Neural progenitor cell (in vitro differentiated cells): ENCODE data around the gene NKD1. TPM values are rescaled to one million over a fixed set of nuclear protein-coding genes. Genes with fewer than 3 reads are reported as not detected.

ENCODE experiments used
- DNase-seq: peaks from one replicate; pipeline ENCODE4 v3.0.0-alpha.2; 2016; ENCODE audit warnings: low spot score
- H2AFZ ChIP-seq: fragments of 200-600 bp; sonication (generic); replicated peaks from 2 replicates; pipeline ENCODE4 v1.6.1; 2016; ENCODE audit warnings: antibody characterized with exemption
- H3F3A ChIP-seq: fragments of 200-600 bp; sonication (generic); 2 replicates; pipeline ENCODE4 v1.6.1; 2016; ENCODE audit warnings: antibody characterized with exemption, low read depth
- H3K27ac ChIP-seq: fragments of 200-600 bp; sonication (generic); 2 replicates; pipeline ENCODE4 v1.5.1; 2016; ENCODE audit warnings: mild to moderate bottlenecking
- H3K27me3 ChIP-seq: fragments of 200-600 bp; sonication (generic); 2 replicates; pipeline ENCODE4 v1.6.1; 2016; ENCODE audit warnings: mild to moderate bottlenecking, moderate library complexity
- H3K36me3 ChIP-seq: fragments of 200-600 bp; sonication (generic); 2 replicates; pipeline ENCODE4 v1.5.1; 2016
- H3K4me1 ChIP-seq: fragments of 200-600 bp; sonication (generic); 2 replicates; pipeline ENCODE4 v1.6.1; 2016; ENCODE audit warnings: mixed run types
- H3K4me2 ChIP-seq: fragments of 200-600 bp; sonication (generic); 2 replicates; pipeline ENCODE4 v1.6.1; 2016
- H3K4me3 ChIP-seq: fragments of 200-600 bp; sonication (generic); 2 replicates; pipeline ENCODE4 v1.5.1; 2016
- H3K79me2 ChIP-seq: fragments of 200-600 bp; sonication (generic); 2 replicates; pipeline ENCODE4 v1.6.1; 2016; ENCODE audit warnings: low read depth
- H3K9ac ChIP-seq: fragments of 200-600 bp; sonication (generic); 2 replicates; pipeline ENCODE4 v1.6.1; 2016
- H3K9me3 ChIP-seq: fragments of 200-600 bp; sonication (generic); 2 replicates; pipeline ENCODE4 v1.5.1; 2016; ENCODE audit warnings: low read depth
- H4K20me1 ChIP-seq: fragments of 200-600 bp; sonication (generic); 2 replicates; pipeline ENCODE4 v1.6.1; 2016; ENCODE audit warnings: low read depth
- H3K27ac Mint-ChIP-seq: 3 replicates; pipeline ENCODE4 v1.8.0; 2021; ENCODE audit warnings: mixed read lengths
- H3K27me3 Mint-ChIP-seq: 2 replicates; pipeline ENCODE4 v1.8.0; 2022; ENCODE audit warnings: low read depth, mild to moderate bottlenecking, inconsistent platforms, moderate library complexity, mixed read lengths; ENCODE audit not compliant: insufficient read depth
- H3K36me3 Mint-ChIP-seq: 3 replicates; pipeline ENCODE4 v1.8.0; 2021; ENCODE audit warnings: mixed read lengths
- H3K4me1 Mint-ChIP-seq: 3 replicates; pipeline ENCODE4 v1.8.0; 2021; ENCODE audit warnings: mixed read lengths
- H3K4me3 Mint-ChIP-seq: 3 replicates; pipeline ENCODE4 v1.8.0; 2021; ENCODE audit warnings: mild to moderate bottlenecking, moderate library complexity, mixed read lengths
- H3K9me3 Mint-ChIP-seq: 3 replicates; pipeline ENCODE4 v1.8.0; 2020; ENCODE audit warnings: mixed read lengths
- CTCF ChIP-seq: fragments of 200-600 bp; sonication (generic); IDR thresholded peaks from 2 replicates; pipeline ENCODE4 v1.5.1; 2017; ENCODE audit warnings: antibody characterized with exemption, mild to moderate bottlenecking
- EZH2 ChIP-seq: fragments of 200-600 bp; sonication (generic); IDR thresholded peaks from 2 replicates; pipeline ENCODE4 v1.6.1; 2017; ENCODE audit warnings: antibody characterized with exemption, mild to moderate bottlenecking, moderate library complexity
- EZH2phosphoT487 ChIP-seq: fragments of 200-600 bp; sonication (generic); IDR thresholded peaks from 2 replicates; pipeline ENCODE4 v1.6.1; 2017; ENCODE audit warnings: antibody characterized with exemption
- total RNA-seq: library from RNA; depleted of rRNA; stranded (reverse); fragments of >200 nt; gene quantifications from 2 replicates; pipeline ENCODE4 v1.2.3, GENCODE V29; 2015; ENCODE audit warnings: low replicate concordance

Gene NKD1
- total RNA-seq, 1 donor from 2014 or later: 5.3 TPM

GRCh38 chr16:50525716-50526115 is 22.5 kb upstream of the NKD1 start:
- Histone ChIP-seq H3K4me3 (no peak overlapping the region), H2AFZ (no peak overlapping the region), H3K9me3 (no peaks in the 10 kb centered on the region), H3K4me2 (no peak overlapping the region), H3K27me3 (no peaks in the 10 kb centered on the region), H3F3A (no peaks in the 10 kb centered on the region), H3K4me1 (no peaks in the 10 kb centered on the region), H3K36me3 (no peaks in the 10 kb centered on the region), H4K20me1 (no peaks in the 10 kb centered on the region), H3K9ac (no peak overlapping the region), H3K79me2 (no peaks in the 10 kb centered on the region), H3K27ac (no peak overlapping the region)
- Mint-ChIP-seq H3K27me3 (peaks cover 17% of the 10 kb centered on the region), H3K4me3 (no peak overlapping the region), H3K27ac (no peak overlapping the region), H3K4me1 (peaks cover 14% of the 10 kb centered on the region), H3K9me3 (peaks cover 21% of the 10 kb centered on the region), H3K36me3 (no peaks in the 10 kb centered on the region)
- DNase-seq: no peak
- TF ChIP-seq CTCF (no peak), EZH2 (no peak), EZH2phosphoT487 (no peak)

- no peak for TF ChIP-seq EZH2phosphoT487
- no peak for TF ChIP-seq EZH2
- TF ChIP-seq CTCF: no peak
- Mint-ChIP-seq H3K4me3 (no peak overlapping the region), H3K9me3 (peaks cover 23% of the 10 kb centered on the region), H3K36me3 (no peaks in the 10 kb centered on the region), H3K27ac (no peak overlapping the region), H3K4me1 (peaks cover 11% of the 10 kb centered on the region), H3K27me3 (peaks cover 17% of the 10 kb centered on the region)
- H3F3A ChIP-seq: no peaks in the 10 kb centered on the region
- H3K9me3 ChIP-seq: no peaks in the 10 kb centered on the region
- H3K4me1 ChIP-seq: no peaks in the 10 kb centered on the region
- H3K4me3 ChIP-seq: no peak overlapping the region
- H3K36me3 ChIP-seq: no peaks in the 10 kb centered on the region
- no peaks in the 10 kb centered on the region for H3K79me2 ChIP-seq
- H3K9ac ChIP-seq: no peak overlapping the region
- no peak overlapping the region for H2AFZ ChIP-seq
- no peak for DNase-seq
- H4K20me1 ChIP-seq: no peaks in the 10 kb centered on the region
- no peaks in the 10 kb centered on the region for H3K27me3 ChIP-seq
- H3K4me2 ChIP-seq: no peak overlapping the region
- no peak overlapping the region for H3K27ac ChIP-seq
These were observed 21.9 kb upstream of the NKD1 start for GRCh38 chr16:50526249-50526648.

- Histone ChIP-seq H4K20me1 (no peaks in the 10 kb centered on the region), H2AFZ (no peak overlapping the region), H3K9me3 (no peaks in the 10 kb centered on the region), H3K27ac (no peak overlapping the region), H3K4me1 (no peaks in the 10 kb centered on the region), H3K9ac (no peak overlapping the region), H3K79me2 (no peaks in the 10 kb centered on the region), H3K36me3 (no peaks in the 10 kb centered on the region), H3K4me2 (no peak overlapping the region), H3F3A (no peaks in the 10 kb centered on the region), H3K27me3 (no peaks in the 10 kb centered on the region), H3K4me3 (no peak overlapping the region)
- DNase-seq: no peak
- H3K4me1 Mint-ChIP-seq: peaks cover 7% of the 10 kb centered on the region
- H3K27ac Mint-ChIP-seq: no peak overlapping the region
- H3K27me3 Mint-ChIP-seq: peaks cover 17% of the 10 kb centered on the region
- no peak overlapping the region for H3K4me3 Mint-ChIP-seq
- no peaks in the 10 kb centered on the region for H3K36me3 Mint-ChIP-seq
- peaks cover 23% of the 10 kb centered on the region for H3K9me3 Mint-ChIP-seq
- no peak for TF ChIP-seq CTCF
- no peak for TF ChIP-seq EZH2
These were observed 21.4 kb upstream of the NKD1 start for GRCh38 chr16:50526796-50527195.

- Histone ChIP-seq H3K4me3 (no peak overlapping the region), H2AFZ (no peak overlapping the region), H3K36me3 (no peaks in the 10 kb centered on the region), H3K79me2 (no peaks in the 10 kb centered on the region), H3K27ac (no peak overlapping the region), H3K4me1 (no peaks in the 10 kb centered on the region), H3K9me3 (no peaks in the 10 kb centered on the region), H3K4me2 (no peak overlapping the region), H3K9ac (no peak overlapping the region), H3F3A (no peaks in the 10 kb centered on the region), H4K20me1 (no peaks in the 10 kb centered on the region), H3K27me3 (no peaks in the 10 kb centered on the region)
- Mint-ChIP-seq H3K9me3 (peaks cover 23% of the 10 kb centered on the region), H3K36me3 (no peaks in the 10 kb centered on the region), H3K27me3 (peaks cover 21% of the 10 kb centered on the region), H3K4me3 (no peak overlapping the region), H3K27ac (no peak overlapping the region), H3K4me1 (peaks cover 5% of the 10 kb centered on the region)
- no peak for TF ChIP-seq EZH2phosphoT487
- no peak for DNase-seq
These were observed 19.4 kb upstream of the NKD1 start for GRCh38 chr16:50528820-50529219.
